Measurements from ENCODE around the gene MYPOP. TPM values are rescaled to one million over a fixed set of nuclear protein-coding genes. Genes with fewer than 3 reads are reported as not detected.

Gene MYPOP
- total and polyA plus RNA-seq, 2 of the 13 experiments (the other 11 are each of a cell fraction or from before 2014, with no cell fraction given), result 2.3 to 2.7 TPM

DNA sequence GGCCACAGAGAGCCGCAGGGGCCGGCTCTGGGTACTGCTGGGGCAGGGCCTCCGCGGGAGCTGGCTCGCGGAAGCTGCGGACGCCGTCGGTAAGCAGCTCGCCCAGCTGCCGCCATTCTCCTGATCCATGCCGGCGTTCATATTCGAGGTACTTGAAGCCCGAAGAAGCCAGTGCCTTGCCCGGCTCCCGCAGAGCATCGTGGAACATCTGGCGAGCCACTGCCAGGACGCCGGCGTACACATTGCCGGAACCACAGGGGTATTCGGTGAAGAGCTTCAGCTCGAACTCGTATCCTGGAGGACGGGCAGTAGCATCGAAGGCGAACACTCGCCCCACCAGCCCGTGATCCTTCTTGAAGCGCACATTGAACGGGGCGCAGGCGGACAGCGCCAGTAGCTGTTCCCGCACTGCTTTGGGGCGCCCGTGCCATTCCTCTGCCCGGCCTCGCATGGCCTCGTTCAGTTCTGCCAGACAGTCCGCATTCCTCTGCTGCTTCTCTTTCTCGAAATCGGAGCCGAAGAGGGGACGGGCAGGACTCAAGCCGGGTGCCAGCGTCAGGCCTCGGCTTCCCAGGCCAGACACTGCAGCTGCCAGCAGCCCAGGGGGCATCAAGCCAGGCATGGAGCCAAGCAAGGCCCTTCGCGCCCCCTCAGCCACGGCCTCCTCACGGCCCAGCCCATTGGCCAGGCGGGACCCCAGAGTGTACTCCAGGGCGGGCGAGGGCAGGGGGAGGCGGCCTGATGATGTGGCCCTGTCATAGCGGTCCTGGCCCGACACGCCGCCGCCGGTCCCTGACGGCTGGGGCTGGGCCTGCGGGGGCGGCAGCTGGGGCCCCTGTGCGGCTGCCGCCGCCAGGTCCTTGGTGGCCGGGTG, 17.5 kb downstream of the MYPOP start (continued):
- TF ChIP-seq NONO (IDR thresholded peaks at IDR 0.05) (no peak), NONO (CRISPR knock-in tag; conservative IDR thresholded peaks at IDR 0.05) (peak; percentile 35), ZBTB38 (CRISPR knock-in tag; IDR thresholded peaks at IDR 0.05) (peak; percentile 99), KDM2A (CRISPR knock-in tag; IDR thresholded peaks at IDR 0.05; ENCODE audit: borderline replicate concordance, low read depth) (0 out of 2 replicates have a peak, but pooled peaks have one; percentile 32), POLR2A (IDR thresholded peaks at IDR 0.05; ENCODE audit: insufficient read depth in 1 of 2, low read depth in 2 of 2, low read length in 2 of 2) (peak in 1 of 2 experiments; percentile 12; a peak in 1 of 4 replicates), NBN (conservative IDR thresholded peaks at IDR 0.05) (no peak), SNAI1 (CRISPR knock-in tag; IDR thresholded peaks at IDR 0.05; ENCODE audit: borderline replicate concordance) (no peak), NFE2 (CRISPR knock-in tag; IDR thresholded peaks at IDR 0.05) (no peak), GMEB1 (CRISPR knock-in tag; IDR thresholded peaks at IDR 0.05; ENCODE audit: borderline replicate concordance) (0 out of 2 replicates have a peak, but pooled peaks have one; percentile 9), AGO2 (optimal IDR thresholded peaks at IDR 0.05; ENCODE audit: low read depth, low read length) (peak; percentile 92), ZNF337 (CRISPR knock-in tag; IDR thresholded peaks at IDR 0.05; ENCODE audit: borderline replicate concordance, low read depth) (no peak), SRSF9 (IDR thresholded peaks at IDR 0.05; ENCODE audit: borderline replicate concordance, insufficient read depth, low read depth, low read length, poor library complexity, severe bottlenecking) (no peak), RELA (CRISPR knock-in tag; IDR thresholded peaks at IDR 0.05) (no peak), ZNF660 (CRISPR knock-in tag; IDR thresholded peaks at IDR 0.05; ENCODE audit: borderline replicate concordance, low read depth) (no peak), ETS1 (CRISPR knock-in tag; IDR thresholded peaks at IDR 0.05) (0 out of 2 replicates have a peak, but pooled peaks have one; percentile 5), THAP8 (CRISPR knock-in tag; IDR thresholded peaks at IDR 0.05; ENCODE audit: borderline replicate concordance) (no peak), ZNF441 (CRISPR knock-in tag; IDR thresholded peaks at IDR 0.05; ENCODE audit: borderline replicate concordance) (0 out of 2 replicates have a peak, but pooled peaks have one; percentile 1)
- TF ChIP-seq, protein P1, sequence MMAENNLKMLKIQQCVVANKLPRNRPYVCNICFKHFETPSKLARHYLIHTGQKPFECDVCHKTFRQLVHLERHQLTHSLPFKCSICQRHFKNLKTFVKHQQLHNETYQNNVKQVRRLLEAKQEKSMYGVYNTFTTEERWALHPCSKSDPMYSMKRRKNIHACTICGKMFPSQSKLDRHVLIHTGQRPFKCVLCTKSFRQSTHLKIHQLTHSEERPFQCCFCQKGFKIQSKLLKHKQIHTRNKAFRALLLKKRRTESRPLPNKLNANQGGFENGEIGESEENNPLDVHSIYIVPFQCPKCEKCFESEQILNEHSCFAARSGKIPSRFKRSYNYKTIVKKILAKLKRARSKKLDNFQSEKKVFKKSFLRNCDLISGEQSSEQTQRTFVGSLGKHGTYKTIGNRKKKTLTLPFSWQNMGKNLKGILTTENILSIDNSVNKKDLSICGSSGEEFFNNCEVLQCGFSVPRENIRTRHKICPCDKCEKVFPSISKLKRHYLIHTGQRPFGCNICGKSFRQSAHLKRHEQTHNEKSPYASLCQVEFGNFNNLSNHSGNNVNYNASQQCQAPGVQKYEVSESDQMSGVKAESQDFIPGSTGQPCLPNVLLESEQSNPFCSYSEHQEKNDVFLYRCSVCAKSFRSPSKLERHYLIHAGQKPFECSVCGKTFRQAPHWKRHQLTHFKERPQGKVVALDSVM (CRISPR knock-in tag; IDR thresholded peaks at IDR 0.05), result no peak
- TF ChIP-seq, protein P2, sequence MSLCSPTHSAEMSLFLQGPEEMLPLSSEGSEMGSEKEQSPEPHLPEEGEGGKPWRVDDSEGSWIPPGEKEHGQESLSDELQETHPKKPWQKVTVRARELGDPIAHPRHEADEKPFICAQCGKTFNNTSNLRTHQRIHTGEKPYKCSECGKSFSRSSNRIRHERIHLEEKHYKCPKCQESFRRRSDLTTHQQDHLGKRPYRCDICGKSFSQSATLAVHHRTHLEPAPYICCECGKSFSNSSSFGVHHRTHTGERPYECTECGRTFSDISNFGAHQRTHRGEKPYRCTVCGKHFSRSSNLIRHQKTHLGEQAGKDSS (CRISPR knock-in tag; IDR thresholded peaks at IDR 0.05; ENCODE audit: borderline replicate concordance, low read depth), result no peak
- TF ChIP-seq, protein P3, sequence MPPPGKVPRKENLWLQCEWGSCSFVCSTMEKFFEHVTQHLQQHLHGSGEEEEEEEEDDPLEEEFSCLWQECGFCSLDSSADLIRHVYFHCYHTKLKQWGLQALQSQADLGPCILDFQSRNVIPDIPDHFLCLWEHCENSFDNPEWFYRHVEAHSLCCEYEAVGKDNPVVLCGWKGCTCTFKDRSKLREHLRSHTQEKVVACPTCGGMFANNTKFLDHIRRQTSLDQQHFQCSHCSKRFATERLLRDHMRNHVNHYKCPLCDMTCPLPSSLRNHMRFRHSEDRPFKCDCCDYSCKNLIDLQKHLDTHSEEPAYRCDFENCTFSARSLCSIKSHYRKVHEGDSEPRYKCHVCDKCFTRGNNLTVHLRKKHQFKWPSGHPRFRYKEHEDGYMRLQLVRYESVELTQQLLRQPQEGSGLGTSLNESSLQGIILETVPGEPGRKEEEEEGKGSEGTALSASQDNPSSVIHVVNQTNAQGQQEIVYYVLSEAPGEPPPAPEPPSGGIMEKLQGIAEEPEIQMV (CRISPR knock-in tag; IDR thresholded peaks at IDR 0.05; ENCODE audit: low read depth), result no peak
